ENCODE measurements around the gene ATP2A2. TPM values are rescaled to one million over a fixed set of nuclear protein-coding genes. Genes with fewer than 3 reads are reported as not detected.

ATP2A2 gene
- total RNA-seq, 1 experiment from 2014 or later = 239 TPM

- TF ChIP-seq EZH2phosphoT487 (IDR thresholded peaks at IDR 0.05; ENCODE audit: borderline replicate concordance) = no peak
- no peak for TF ChIP-seq CTCF (IDR thresholded peaks at IDR 0.05 in 2 of 3, conservative IDR thresholded peaks at IDR 0.05 in 1 of 3; ENCODE audit: borderline replicate concordance in 1 of 3, insufficient read depth in 1 of 3, low read depth in 2 of 3, low read length in 2 of 3)
- TF ChIP-seq JUND (IDR thresholded peaks at IDR 0.05) = no peak
- TF ChIP-seq ZFX (IDR thresholded peaks at IDR 0.05) = no peak
- TF ChIP-seq POLR2A (IDR thresholded peaks at IDR 0.05; ENCODE audit: borderline replicate concordance, extremely low read depth, insufficient read depth, insufficient read length) = no peak
- no peak for TF ChIP-seq FOSL1 (IDR thresholded peaks at IDR 0.05; ENCODE audit: low read depth)
- no peak for TF ChIP-seq SRF (IDR thresholded peaks at IDR 0.05; ENCODE audit: low read depth)
- no peak for TF ChIP-seq EGR1 (IDR thresholded peaks at IDR 0.05; ENCODE audit: low read depth)
- TF ChIP-seq TCF7L2 (IDR thresholded peaks at IDR 0.05; ENCODE audit: borderline replicate concordance, extremely low read depth, insufficient read depth, insufficient read length) = no peak
- no peak for TF ChIP-seq SIN3A (IDR thresholded peaks at IDR 0.05; ENCODE audit: low read depth)
- TF ChIP-seq EZH2 (IDR thresholded peaks at IDR 0.05) = no peak
Measured at GRCh38 chr12:110354172-110354780, 73.2 kb downstream of the ATP2A2 start (continued).

GRCh38 chr12:110355073-110355472 lies 74.0 kb downstream of the ATP2A2 start:
- ChIA-PET RAD21 (ENCODE audit: low non-redundant PET in 1 of 2, low total read pairs in 2 of 2, uncharacterized antibody in 2 of 2, unreplicated experiment in 2 of 2) (interaction anchor here (0.9 to 1.7 kb wide), 2 partner anchors 77 kb away, joined by 4 read pairs; no protein-coding TSS in a partner anchor), POLR2A (no interaction called here), CTCF (interaction anchor here (1.0 kb wide), 1 partner anchor 77 kb away, joined by 4 read pairs; no protein-coding TSS in a partner anchor)
- peak; percentile 32 for DNase-seq (ENCODE audit: low read depth, low spot score)
- intact Hi-C loops (cut with micrococcal nuclease) = loop anchor here (5.0 kb wide), 1 partner anchor 77 kb away; no protein-coding TSS in a partner anchor
- Histone ChIP-seq H3K79me2 (ENCODE audit: insufficient read depth, low read length) (no peaks in the 10 kb centered on the region), H3K9me3 (ENCODE audit: control insufficient read depth in 1 of 2, insufficient read depth in 1 of 2, low read depth in 1 of 2, low read length in 2 of 2) (no peaks in the 10 kb centered on the region), H3K4me2 (ENCODE audit: low read length) (no peak overlapping the region), H3K4me3 (replicated peaks in 1 of 2; ENCODE audit: low read depth in 1 of 2, low read length in 2 of 2) (no peak overlapping the region), H3K27ac (ENCODE audit: low read depth, low read length) (no peak overlapping the region), H2AFZ (ENCODE audit: low read depth, low read length, poor library complexity, severe bottlenecking) (no peak overlapping the region), H3K9me2 (ENCODE audit: insufficient read depth) (no peaks in the 10 kb centered on the region), H3K36me3 (ENCODE audit: control insufficient read depth in 1 of 2, insufficient read depth in 2 of 2, low read length in 2 of 2) (peaks cover 2 to 7% of the 10 kb centered on the region in 2 experiments; a peak in 1 of 4 replicates), H3K27me3 (ENCODE audit: insufficient read depth, low read length) (no peaks in the 10 kb centered on the region), H3K9ac (ENCODE audit: low read length) (no peak overlapping the region), H4K20me1 (ENCODE audit: insufficient read depth) (0 out of 2 replicates have a peak, but pooled peaks cover 7% of the 10 kb centered on the region), H3K4me1 (ENCODE audit: control insufficient read depth in 1 of 2, insufficient read depth in 2 of 2, low read length in 2 of 2) (no peaks in the 10 kb centered on the region)
- TF ChIP-seq RAD21 (IDR thresholded peaks at IDR 0.05; ENCODE audit: low read depth) (peak; percentile 61), CTCF (IDR thresholded peaks at IDR 0.05 in 2 of 3, conservative IDR thresholded peaks at IDR 0.05 in 1 of 3; ENCODE audit: borderline replicate concordance in 1 of 3, insufficient read depth in 1 of 3, low read depth in 2 of 3, low read length in 2 of 3) (peak; percentile 55 to 70 (median 61); a peak in 5 of 6 replicates), EZH2phosphoT487 (IDR thresholded peaks at IDR 0.05; ENCODE audit: borderline replicate concordance) (no peak)
- peak; percentile 88 for ATAC-seq
- BruUV-seq (replicated peaks) = no TSS peak
